ENCODE data around the gene RNF169.
"Not testable (repeated sequence)": the region's sequence is repeated elsewhere in the genome, so short reads cannot be mapped to it uniquely, and the experiment has no call there.

RNF169 gene

DNA sequence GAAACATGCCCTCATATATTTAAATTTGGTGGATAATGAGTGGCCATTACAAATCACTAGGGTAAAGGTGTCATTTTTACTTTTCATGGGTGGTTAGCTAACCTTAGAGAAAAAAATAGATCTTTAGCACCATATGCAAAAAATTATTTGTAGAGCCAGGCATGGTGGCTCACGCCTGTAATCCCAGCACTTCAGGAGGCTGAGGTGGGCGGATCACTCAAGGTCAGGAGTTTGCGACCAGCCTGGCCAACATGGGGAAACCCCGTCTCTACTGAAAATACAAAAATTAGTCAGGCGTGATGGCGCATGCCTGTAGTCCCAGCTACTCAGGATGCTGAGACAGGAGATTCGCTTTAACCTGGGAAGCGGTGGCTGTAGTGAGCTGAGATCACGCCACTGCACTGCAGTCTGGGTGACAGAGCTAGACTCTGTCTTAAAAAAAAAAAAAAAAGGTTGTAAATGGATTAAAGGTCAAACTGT is 19.6 kb downstream of the RNF169 start:
- not testable (repeated sequence) for DNase-seq (ENCODE audit: low read depth)

DNA sequence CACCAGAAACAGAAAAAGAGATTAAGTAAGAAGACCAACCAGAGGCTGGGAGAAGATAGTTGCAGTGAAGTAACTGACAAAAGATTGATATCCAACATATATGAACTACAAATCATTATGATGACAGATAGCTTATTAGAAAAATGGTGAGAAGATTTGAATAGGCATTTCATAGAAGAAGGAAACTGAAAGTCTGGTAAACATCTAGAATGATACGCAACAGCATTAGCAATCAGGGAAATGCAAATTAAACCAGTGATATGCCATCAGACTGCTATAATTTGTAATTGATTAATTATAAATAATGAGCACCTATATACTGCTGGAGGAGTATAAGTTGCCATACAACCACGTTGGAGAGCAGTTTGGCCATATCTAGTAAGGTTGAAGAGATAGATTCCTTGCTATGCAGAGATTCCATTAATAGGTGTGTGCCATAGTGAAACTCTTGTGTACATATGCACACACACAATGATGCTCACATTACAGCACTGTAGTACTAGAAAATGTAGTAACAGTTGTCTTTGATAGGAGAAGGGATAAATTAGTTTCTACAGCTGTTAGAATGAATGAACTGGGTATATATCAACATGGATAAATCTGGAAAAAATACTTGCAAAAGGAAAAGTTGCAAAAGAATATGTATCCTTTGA is 20.5 kb downstream of the RNF169 start:
- DNase-seq (ENCODE audit: low read depth), result no peak

DNA sequence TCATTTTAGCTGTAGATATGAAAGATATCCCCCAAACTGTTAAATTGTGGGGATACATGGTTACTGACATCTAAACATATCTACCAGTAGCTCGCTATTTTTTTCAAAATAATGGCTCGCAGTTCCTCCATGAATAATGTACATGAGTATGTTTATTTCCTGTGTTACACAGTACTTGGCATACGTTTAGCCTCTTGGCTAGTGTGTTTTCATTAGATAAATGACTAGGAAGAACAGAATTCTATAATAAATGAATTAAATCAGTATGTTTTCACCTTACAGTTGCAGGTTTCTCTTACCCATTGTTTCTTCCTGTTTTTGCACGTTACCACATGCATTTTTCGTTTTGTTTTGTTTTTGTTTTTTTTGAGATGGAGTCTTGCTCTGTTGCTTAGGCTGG is 21.8 kb downstream of the RNF169 start:
- DNase-seq (ENCODE audit: low read depth), result no peak

GRCh38 chr11:74771139-74771538 is 22.5 kb downstream of the RNF169 start:
- no peak for DNase-seq (ENCODE audit: low read depth)

GRCh38 chr11:74773476-74773875 is 24.8 kb downstream of the RNF169 start:
- no peak for DNase-seq (ENCODE audit: low read depth)

DNA sequence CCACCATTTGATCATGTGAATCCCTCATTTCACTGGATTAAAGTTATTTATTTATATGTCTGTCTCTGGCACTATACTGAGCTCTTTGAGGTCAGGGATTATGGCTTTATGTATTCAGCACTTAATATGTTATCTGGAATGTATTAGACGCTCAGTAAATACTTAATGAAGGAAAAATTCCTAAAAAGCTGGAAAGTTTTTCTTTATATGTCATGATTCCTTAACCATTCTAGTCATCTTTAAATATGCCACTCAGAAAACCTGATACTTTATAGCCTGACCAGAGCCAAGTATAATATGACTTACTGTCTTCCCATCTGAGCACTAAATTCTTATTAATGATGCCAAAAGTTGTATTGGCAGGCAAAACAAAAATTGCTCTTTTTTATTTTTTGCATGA is 27.1 kb downstream of the RNF169 start:
- no peak for DNase-seq (ENCODE audit: low read depth)

- no peak for DNase-seq (ENCODE audit: low read depth)
These were observed 27.9 kb downstream of the RNF169 start for GRCh38 chr11:74776546-74776945.

GRCh38 chr11:74777038-74777437 is 28.4 kb downstream of the RNF169 start:
- no peak for DNase-seq (ENCODE audit: low read depth)

DNA sequence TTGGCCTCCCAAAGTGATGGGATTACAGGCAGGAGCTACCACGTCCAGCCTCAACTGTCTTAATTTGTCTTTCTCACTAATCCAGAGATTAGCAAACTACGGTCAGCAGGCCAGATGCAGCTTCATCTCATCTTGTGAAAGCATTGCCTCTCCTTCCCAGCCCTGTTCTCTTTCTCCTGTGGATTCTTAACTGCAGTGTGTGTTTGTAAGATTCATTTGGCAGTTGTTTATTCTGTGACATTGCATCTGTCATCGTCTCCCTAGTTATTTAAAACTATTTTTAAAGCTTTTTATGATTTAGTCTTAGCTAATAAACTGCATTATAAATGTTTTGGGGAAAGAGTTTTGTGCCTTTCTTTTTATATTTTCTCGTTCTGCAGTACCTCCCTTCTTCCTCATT is 29.2 kb downstream of the RNF169 start:
- DNase-seq (ENCODE audit: low read depth), result no peak

DNA sequence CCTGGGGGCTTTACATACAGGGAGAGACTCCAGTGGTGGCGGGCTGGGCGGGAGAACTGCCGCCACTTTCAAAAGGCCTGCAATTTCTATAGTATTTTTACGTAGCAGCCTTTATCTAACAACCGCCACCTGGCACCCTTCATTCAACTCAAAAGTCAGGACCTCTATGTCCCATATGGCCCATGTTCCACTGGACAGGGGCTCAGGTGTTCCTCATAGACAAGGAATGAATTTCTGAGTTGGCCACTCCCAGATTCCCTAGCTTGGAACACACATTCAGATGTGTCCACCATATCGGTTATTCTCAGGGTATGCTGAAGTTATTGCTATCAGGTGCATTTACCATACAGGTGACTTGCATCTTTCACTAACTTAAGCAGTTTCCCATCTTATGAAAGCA is 29.9 kb downstream of the RNF169 start:
- no peak for DNase-seq (ENCODE audit: low read depth)

DNA sequence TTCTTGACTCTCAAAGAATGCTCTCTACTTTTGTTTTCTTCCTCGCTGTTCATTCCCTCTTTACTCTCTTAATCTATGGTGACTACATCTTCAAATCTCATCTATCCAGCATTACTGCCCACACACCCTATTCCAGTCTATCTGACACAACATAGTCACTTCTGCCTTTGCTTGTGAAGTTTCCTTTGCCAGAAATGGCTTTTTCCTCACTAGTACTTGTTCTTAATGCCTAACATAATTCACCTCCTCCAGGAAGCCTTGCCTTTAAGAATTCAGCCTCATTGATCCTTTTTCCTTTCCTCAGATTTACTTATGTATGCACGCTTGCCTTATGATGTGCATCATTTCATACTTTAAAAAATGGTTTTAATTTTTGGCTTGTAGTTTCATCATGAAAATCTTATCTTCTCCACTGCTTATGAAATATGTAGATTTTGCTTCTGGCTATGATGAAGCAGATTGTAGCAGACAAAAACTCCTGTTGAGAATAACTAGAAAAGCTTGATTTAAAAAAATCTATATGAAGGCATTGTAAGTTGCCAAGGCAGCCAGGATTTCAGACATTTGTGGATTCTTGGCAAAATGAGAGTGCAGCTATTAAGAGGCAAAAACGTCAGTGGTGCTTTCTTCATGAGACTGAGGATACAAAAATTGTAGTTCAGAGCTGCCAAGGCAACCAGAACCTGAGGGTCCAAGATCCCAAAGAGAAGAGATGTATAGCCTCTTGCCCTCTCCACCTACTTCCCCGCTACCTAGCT is 31.8 kb downstream of the RNF169 start:
- no peak for DNase-seq (ENCODE audit: low read depth)

- DNase-seq (ENCODE audit: low read depth), result peak; percentile 42
These were observed 34.7 kb downstream of the RNF169 start for GRCh38 chr11:74783241-74783871.

DNA sequence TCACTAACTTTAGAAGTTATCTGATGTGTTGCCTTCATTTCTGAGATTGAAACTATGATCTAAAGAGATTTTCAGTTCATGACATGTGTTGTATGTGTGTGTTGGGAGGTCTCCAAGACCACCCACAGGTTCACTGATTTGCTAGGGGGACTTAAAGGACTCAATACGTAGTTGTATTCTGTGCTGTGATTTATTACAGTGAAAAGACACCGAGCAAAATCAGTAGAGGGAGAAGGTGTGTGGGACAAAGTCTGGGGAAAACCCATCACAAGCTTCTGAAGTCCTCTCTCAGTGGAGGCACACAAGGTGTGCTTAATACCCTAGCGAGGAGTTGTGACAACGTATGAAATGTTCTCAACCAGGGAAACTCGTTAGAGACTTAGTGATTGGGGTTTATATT is 35.6 kb downstream of the RNF169 start:
- DNase-seq (ENCODE audit: low read depth), result no peak

- no peak for DNase-seq (ENCODE audit: low read depth)
These were observed 36.1 kb downstream of the RNF169 start for GRCh38 chr11:74784726-74785125.

- DNase-seq (ENCODE audit: low read depth), result no peak
These were observed 37.9 kb downstream of the RNF169 start for GRCh38 chr11:74786574-74786973.

DNA sequence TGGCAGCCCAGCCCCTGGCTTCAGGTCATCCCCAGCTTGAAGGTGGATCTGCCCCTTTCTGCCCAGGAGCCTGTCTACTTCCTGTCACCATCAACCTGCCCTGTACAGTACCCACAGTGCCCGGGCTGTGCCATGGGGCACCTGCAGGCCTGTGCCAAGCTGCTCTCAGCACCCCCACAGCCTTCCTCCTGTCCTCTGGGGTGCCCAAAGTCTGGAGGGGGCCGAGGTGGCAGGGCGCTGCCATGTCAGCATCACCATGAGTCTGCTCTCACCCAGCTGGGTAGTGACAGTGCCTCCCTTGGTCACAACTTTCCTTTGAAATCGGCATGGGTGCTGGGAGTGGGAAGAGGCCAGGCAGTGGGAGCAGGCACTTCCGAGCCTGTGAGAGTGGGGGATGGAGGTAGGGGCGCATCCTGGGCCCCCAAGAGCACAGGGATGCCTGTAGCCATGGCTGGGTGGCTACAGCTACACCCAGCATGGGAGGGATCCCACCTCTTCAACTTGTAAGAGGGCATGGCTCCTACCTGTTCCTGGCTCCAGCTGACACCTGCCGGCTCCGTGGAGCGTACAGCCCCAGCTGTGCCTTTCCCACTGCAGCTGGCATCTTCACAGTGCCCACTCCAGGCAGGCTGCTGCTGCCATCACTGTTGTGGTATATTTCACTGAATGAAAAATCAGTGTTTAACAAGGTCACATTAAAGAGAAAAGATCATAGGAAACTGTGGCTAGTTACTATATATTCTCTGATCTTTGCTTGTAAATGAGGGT is 42.9 kb downstream of the RNF169 start:
- no peak for DNase-seq (ENCODE audit: low read depth)

- DNase-seq (ENCODE audit: low read depth), result no peak
These were observed 57.6 kb downstream of the RNF169 start for GRCh38 chr11:74806267-74806666.

DNA sequence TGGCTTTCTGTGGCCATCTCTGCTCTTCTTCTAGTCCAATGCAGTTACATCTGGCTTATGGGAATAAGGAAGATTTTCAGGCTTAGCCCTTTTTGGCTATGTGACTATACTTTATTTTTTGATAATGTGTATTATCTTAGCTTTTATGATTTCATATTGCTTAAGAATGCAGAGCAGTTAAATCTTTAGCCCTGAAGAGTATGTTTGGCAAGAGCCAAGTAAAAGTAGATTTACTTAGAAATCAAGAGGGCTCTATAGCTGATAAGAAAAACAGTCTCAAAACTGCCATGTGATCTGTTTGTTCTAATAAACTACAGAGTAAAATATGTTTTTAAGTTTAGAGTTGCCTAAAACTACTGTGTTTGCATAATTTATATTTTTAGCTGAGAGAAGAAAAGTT is 61.2 kb downstream of the RNF169 start:
- no peak for DNase-seq (ENCODE audit: low read depth)

DNA sequence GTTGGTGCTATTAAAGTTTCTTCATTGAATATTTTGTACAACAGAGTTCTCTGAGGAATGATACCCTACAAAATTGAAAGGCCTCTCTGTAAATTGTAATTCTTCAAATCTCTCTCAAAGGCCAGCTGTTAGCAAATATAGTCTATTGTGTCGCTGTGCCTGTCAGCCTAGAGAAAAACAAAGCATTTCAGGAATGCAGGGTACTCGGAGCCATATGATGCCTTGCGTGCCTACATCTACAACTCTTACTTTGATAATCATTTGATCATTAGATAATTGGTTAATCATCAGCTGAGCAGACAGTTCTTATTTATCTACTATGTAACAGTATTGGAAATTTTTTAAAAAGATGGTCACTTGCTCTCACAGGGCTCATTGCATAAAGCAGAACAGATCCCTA is 67.3 kb downstream of the RNF169 start:
- no peak for DNase-seq (ENCODE audit: low read depth)

DNA sequence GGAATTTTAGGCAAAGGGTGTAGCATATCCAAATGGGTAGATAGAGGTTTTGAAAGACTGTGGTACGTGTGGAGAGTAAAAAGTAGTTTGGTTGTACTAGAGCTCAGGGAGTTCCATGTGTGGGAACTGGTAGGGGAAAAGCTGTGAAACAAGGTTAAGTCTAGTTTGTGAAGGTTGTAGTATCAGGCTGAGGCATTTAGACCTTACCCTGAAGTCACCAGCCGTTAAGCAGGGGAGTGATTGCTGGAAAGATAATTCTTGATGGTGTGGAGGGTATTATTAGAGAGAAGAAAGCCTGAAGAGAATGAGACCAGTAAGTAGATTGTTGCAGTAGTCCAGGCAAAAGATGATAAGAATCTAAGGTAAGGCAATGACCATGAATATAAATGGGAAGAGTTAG is 68.0 kb downstream of the RNF169 start:
- no peak for DNase-seq (ENCODE audit: low read depth)

- DNase-seq (ENCODE audit: low read depth), result no peak
These were observed 69.8 kb downstream of the RNF169 start for GRCh38 chr11:74818283-74818946.

DNA sequence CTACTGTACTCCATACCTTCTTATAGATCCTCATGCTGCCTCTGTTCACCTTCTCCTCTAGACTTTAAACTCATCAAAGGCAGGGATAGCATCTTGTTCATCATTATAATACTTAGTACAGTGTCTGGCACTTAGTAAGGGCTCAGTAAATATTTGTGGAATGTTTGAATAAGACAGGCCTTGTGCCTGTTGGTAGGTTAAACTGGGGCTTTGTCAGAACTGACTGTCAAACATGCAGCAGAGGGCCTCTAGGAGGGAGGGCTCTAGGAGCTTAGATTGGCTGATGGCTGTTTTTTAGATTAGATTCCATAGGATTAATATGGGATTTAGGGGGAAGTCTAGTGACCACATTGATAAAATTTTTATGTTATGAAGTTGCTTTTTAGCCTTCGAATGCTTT is 70.8 kb downstream of the RNF169 start:
- DNase-seq (ENCODE audit: low read depth), result peak; percentile 56

Data from HS-27A (cell line).